ENCODE measurements around the gene ZNF474. TPM values are rescaled to one million over a fixed set of nuclear protein-coding genes. Genes with fewer than 3 reads are reported as not detected.

ZNF474 gene
- 0.17 to 0.42 TPM (median 0.32 TPM) in 5 replicates for total RNA-seq (2022; extraction: Qiagen RNA extraction)

DNA sequence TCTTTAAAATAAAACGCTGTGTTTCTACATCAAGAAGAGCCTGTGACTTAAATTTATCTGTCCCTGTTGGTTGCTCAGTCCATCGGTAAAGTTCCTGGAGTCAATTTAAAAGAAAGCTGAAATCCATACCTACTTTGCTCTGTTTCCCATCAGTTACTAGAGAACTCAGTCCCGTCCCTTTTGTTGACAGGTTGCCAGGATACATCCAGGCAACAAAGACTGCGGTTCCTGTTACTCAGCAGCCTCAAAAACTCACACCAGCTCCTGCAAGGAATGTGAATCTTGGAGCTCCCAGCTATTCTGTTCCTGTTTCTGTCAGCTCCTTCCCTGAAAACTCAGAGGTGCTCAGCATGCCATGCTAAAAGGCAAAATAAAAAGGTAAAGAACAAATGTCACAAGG lies at the start of gene ZNF474:
TSS of gene ZNF474 (plus strand) at position 241 of the 400 bp plus-strand sequence. CDS start 22,445 bp downstream, outside the sequence.

Other genes starting within 250 kb of the ZNF474 start
- 10.2 to 12.7 TPM (median 11.0 TPM) in 5 replicates for gene SRFBP1, start 167.6 kb upstream of the ZNF474 start, total RNA-seq (2022; extraction: Qiagen RNA extraction)
- 1.2 to 2.1 TPM (median 1.7 TPM) in 5 replicates for gene LOX, start 51.3 kb upstream of the ZNF474 start, total RNA-seq (2022; extraction: Qiagen RNA extraction)
- 0.10 TPM in 1 of 5 replicates, not detected in the others for gene SNCAIP, start 182.7 kb downstream of the ZNF474 start, total RNA-seq (2022; extraction: Qiagen RNA extraction)